K562 (cell line): ENCODE results near the gene ZP1. TPM values are rescaled to one million over a fixed set of nuclear protein-coding genes. Genes with fewer than 3 reads are reported as not detected.

Experiments used
- BRD4 ChIP-seq: fragments of 200-600 bp; sonication (generic); IDR thresholded peaks from 2 replicates; pipeline ENCODE4 v1.6.1; 2017; ENCODE audit warnings: inconsistent platforms
- C11orf30 ChIP-seq: fragments of 450-650 bp; IDR thresholded peaks from 2 replicates; pipeline ENCODE4 v1.6.1; 2016; ENCODE audit warnings: low read depth, mild to moderate bottlenecking
- GTF2E2 ChIP-seq: fragments of 200-800 bp; sonication (Bioruptor generic); IDR thresholded peaks from 2 replicates; pipeline ENCODE4 v1.6.1; 2016; ENCODE audit warnings: missing genetic modification characterization, missing compliant biosample characterization
- KDM1A ChIP-seq, 2 experiments: fragments of 450-650 bp; IDR thresholded peaks; 2 replicates each; pipeline ENCODE4 v1.6.1; 2016; ENCODE audit warnings: mild to moderate bottlenecking in 2 of 2
- LEF1 ChIP-seq: fragments of 450-650 bp; IDR thresholded peaks from 2 replicates; pipeline ENCODE4 v1.6.1; 2016; ENCODE audit warnings: mild to moderate bottlenecking
- MTF1 ChIP-seq: fragments of 250-450 bp; sonication (Bioruptor Pico); IDR thresholded peaks from 2 replicates; pipeline ENCODE4 v1.9.0; 2021; ENCODE audit warnings: moderate library complexity, mild to moderate bottlenecking, inconsistent platforms, borderline replicate concordance
- NR0B1 ChIP-seq: fragments of 450-650 bp; IDR thresholded peaks from one replicate; pipeline ENCODE4 v1.6.1; 2018; ENCODE audit warnings: mild to moderate bottlenecking, moderate library complexity; ENCODE audit not compliant: partially characterized antibody
- POLR2B ChIP-seq: fragments of 450-650 bp; IDR thresholded peaks from 2 replicates; pipeline ENCODE4 v1.6.1; 2018; ENCODE audit warnings: low read depth; ENCODE audit not compliant: partially characterized antibody
- TAF9B ChIP-seq: fragments of 450-650 bp; IDR thresholded peaks from 2 replicates; pipeline ENCODE4 v1.6.1; 2018; ENCODE audit warnings: mild to moderate bottlenecking; ENCODE audit not compliant: partially characterized antibody
- XRCC5 ChIP-seq: fragments of 200-400 bp; formaldehyde crosslinking; IDR thresholded peaks from 2 replicates; pipeline ENCODE4 v1.6.1; 2017; ENCODE audit warnings: low read depth, mild to moderate bottlenecking, low read length
- ZBTB43 ChIP-seq: sonication (generic); formaldehyde crosslinking; IDR thresholded peaks from 2 replicates; pipeline ENCODE4 v1.8.0; 2023; ENCODE audit warnings: mild to moderate bottlenecking, missing genetic modification reagents
- ZSCAN29 ChIP-seq: fragments of 450-650 bp; IDR thresholded peaks from 2 replicates; pipeline ENCODE4 v1.6.1; 2017
- polyA plus RNA-seq, 8 experiments: library from polyadenylated mRNA; depleted of rRNA in 4 of 8; stranded (reverse) in 5 of 8; unstranded in 3 of 8; fragments of >200 nt; fragmentation: Nextera tagmentation in 2 of 8; fragmentation: Illumina TruSeq in 1 of 8; extraction: Ambion mirVana in 2 of 8; extraction: Trizol in 1 of 8; gene quantifications; 2 replicates each; pipeline versions ENCODE4 v1.2.1 to v1.2.3, GENCODE V29; 2011 to 2014; ENCODE audit warnings: inconsistent platforms in 1 of 8, missing spikeins in 1 of 8
- total RNA-seq, 7 experiments: library from RNA; depleted of rRNA in 6 of 7; stranded (reverse); fragments of >200 nt in 6 of 7; fragmentation: Illumina TruSeq in 2 of 7; extraction: Trizol in 2 of 7; gene quantifications; 2 replicates each; pipeline versions ENCODE4 v1.2.1 to v1.2.3, GENCODE V29; 2011 to 2021; ENCODE audit warnings: low replicate concordance in 1 of 7
- TF ChIP-seq, protein P1 (sequence below): fragments of 250-450 bp; sonication (Bioruptor Pico); IDR thresholded peaks from 2 replicates; pipeline ENCODE4 v1.6.1; 2021; ENCODE audit warnings: mild to moderate bottlenecking

Gene ZP1
- total and polyA plus RNA-seq, 9 of the 15 experiments (the other 6 are each of a cell fraction or from before 2014, with no cell fraction given): 0.11 to 0.15 TPM; not detected in 7

- TF ChIP-seq ZSCAN29 (no peak), XRCC5 (0 out of 2 replicates have a peak, but pooled peaks have one; percentile 66), POLR2B (no peak), GTF2E2 (no peak), MTF1 (CRISPR knock-in tag) (no peak), TAF9B (no peak), BRD4 (no peak), NR0B1 (no peak), LEF1 (no peak), C11orf30 (peak; percentile 87), ZBTB43 (CRISPR knock-in tag) (no peak), KDM1A (IDR thresholded peaks at IDR 0.05) (no peak)
- TF ChIP-seq, protein P1, sequence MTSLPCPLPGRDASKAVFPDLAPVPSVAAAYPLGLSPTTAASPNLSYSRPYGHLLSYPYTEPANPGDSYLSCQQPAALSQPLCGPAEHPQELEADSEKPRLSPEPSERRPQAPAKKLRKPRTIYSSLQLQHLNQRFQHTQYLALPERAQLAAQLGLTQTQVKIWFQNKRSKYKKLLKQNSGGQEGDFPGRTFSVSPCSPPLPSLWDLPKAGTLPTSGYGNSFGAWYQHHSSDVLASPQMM (CRISPR knock-in tag): no peak
Observed at GRCh38 chr11:60899046-60899936, 31.9 kb downstream of the ZP1 start (continued).
